HG03064 (cell line): ENCODE measurements around the gene VRK2.
"Not testable (repeated sequence)": the region's sequence is repeated elsewhere in the genome, so short reads cannot be mapped to it uniquely, and the experiment has no call there.

Source experiments
- ATAC-seq: cut with Tn5 transposase; IDR thresholded peaks from one replicate; pipeline ENCODE4 v1.9.1; 2021; ENCODE audit warnings: low read depth; ENCODE audit not compliant: unreplicated experiment

VRK2 gene

GRCh38 chr2:58156780-58157179 lies 110.2 kb downstream of the VRK2 start:
- ATAC-seq: no peak

GRCh38 chr2:58157754-58158153 lies 111.1 kb downstream of the VRK2 start:
- no peak for ATAC-seq

GRCh38 chr2:58158481-58158880 lies 111.9 kb downstream of the VRK2 start:
- no peak for ATAC-seq

GRCh38 chr2:58163913-58164312 lies 117.3 kb downstream of the VRK2 start:
- no peak for ATAC-seq

- not testable (repeated sequence) for ATAC-seq
Observed at GRCh38 chr2:58168130-58168529, 121.5 kb downstream of the VRK2 start.

- ATAC-seq: not testable (repeated sequence)
Observed at GRCh38 chr2:58169845-58170244, 123.2 kb downstream of the VRK2 start.

- not testable (repeated sequence) for ATAC-seq
Observed at GRCh38 chr2:58170334-58170933, 123.8 kb downstream of the VRK2 start.

- ATAC-seq: not testable (repeated sequence)
Observed at GRCh38 chr2:58171831-58172230, 125.2 kb downstream of the VRK2 start.

GRCh38 chr2:58177187-58177586 lies 130.6 kb downstream of the VRK2 start:
- ATAC-seq: not testable (repeated sequence)

- ATAC-seq: not testable (repeated sequence)
Observed at GRCh38 chr2:58180175-58180574, 133.6 kb downstream of the VRK2 start.

- ATAC-seq: no peak
Observed at GRCh38 chr2:58180635-58181034, 134.0 kb downstream of the VRK2 start.

- ATAC-seq: no peak
Observed at GRCh38 chr2:58182527-58182926, 135.9 kb downstream of the VRK2 start.

GRCh38 chr2:58186501-58186900 lies 139.9 kb downstream of the VRK2 start:
- ATAC-seq: no peak

- ATAC-seq: not testable (repeated sequence)
Observed at GRCh38 chr2:58187022-58187421, 140.4 kb downstream of the VRK2 start.

GRCh38 chr2:58194458-58194857 lies 147.9 kb downstream of the VRK2 start:
- ATAC-seq: no peak

- no peak for ATAC-seq
Observed at GRCh38 chr2:58195662-58196061, 149.1 kb downstream of the VRK2 start.

GRCh38 chr2:58197894-58198293 lies 151.3 kb downstream of the VRK2 start:
- ATAC-seq: no peak

GRCh38 chr2:58202404-58202803 lies 155.8 kb downstream of the VRK2 start:
- ATAC-seq: no peak

GRCh38 chr2:58203018-58203417 lies 156.4 kb downstream of the VRK2 start:
- no peak for ATAC-seq

- no peak for ATAC-seq
Observed at GRCh38 chr2:58204195-58204959, 157.8 kb downstream of the VRK2 start.

- no peak for ATAC-seq
Observed at GRCh38 chr2:58206785-58207184, 160.2 kb downstream of the VRK2 start.

GRCh38 chr2:58207189-58207588 lies 160.6 kb downstream of the VRK2 start:
- no peak for ATAC-seq
